Ishikawa (cell line): ENCODE measurements around the gene ESRRG.

Source experiments
- CEBPB ChIP-seq: IDR thresholded peaks from 2 replicates; pipeline ENCODE4 v1.6.1; 2012
- CREB1 ChIP-seq: IDR thresholded peaks from 2 replicates; pipeline ENCODE4 v1.6.1; 2012; ENCODE audit warnings: low read depth
- EGR1 ChIP-seq: IDR thresholded peaks from 2 replicates; pipeline ENCODE4 v1.6.1; 2012
- EP300 ChIP-seq: IDR thresholded peaks from 2 replicates; pipeline ENCODE4 v1.6.1; 2012; ENCODE audit warnings: borderline replicate concordance
- FOXM1 ChIP-seq: IDR thresholded peaks from 2 replicates; pipeline ENCODE4 v1.6.1; 2012; ENCODE audit warnings: low read depth, borderline replicate concordance
- MAX ChIP-seq: IDR thresholded peaks from 2 replicates; pipeline ENCODE4 v1.6.1; 2012
- NFIC ChIP-seq: IDR thresholded peaks from 2 replicates; pipeline ENCODE4 v1.6.1; 2012
- RAD21 ChIP-seq: IDR thresholded peaks from 2 replicates; pipeline ENCODE4 v1.6.1; 2012; ENCODE audit warnings: low read depth
- TAF1 ChIP-seq: IDR thresholded peaks from 2 replicates; pipeline ENCODE4 v1.6.1; 2012; ENCODE audit warnings: low read depth, mild to moderate bottlenecking
- TCF12 ChIP-seq: IDR thresholded peaks from 2 replicates; pipeline ENCODE4 v1.6.1; 2012; ENCODE audit warnings: low read depth
- TEAD4 ChIP-seq: IDR thresholded peaks from 2 replicates; pipeline ENCODE4 v1.6.1; 2012
- USF1 ChIP-seq: IDR thresholded peaks from 2 replicates; pipeline ENCODE4 v1.6.1; 2012
- YY1 ChIP-seq: IDR thresholded peaks from 2 replicates; pipeline ENCODE4 v1.6.1; 2012; ENCODE audit warnings: low read depth
- ZBTB7A ChIP-seq: IDR thresholded peaks from 2 replicates; pipeline ENCODE4 v1.6.1; 2012; ENCODE audit warnings: low read depth
- TF ChIP-seq, protein P1 (sequence below): IDR thresholded peaks from 2 replicates; pipeline ENCODE4 v1.6.1; 2012; ENCODE audit warnings: low read depth, mild to moderate bottlenecking

The ESRRG gene

DNA sequence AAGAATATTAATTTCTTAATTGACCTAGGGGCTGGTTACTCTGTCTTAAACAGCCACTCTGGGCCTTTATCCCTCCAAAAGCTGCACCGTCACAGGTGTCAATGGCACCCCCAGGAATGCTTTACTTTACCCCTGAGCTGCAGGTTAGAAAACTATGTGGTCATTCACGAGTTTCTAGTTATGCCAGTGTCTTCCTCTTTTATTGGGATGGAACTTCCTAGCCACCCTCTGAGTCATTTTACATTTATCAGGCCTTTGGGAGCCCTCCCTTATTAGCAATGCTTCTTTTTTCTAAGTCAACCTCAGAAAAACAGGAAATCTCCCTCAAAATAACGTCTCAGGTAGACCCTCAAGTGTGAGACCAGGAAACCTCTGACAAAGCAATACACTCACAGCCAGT, 240.6 kb downstream of the ESRRG start:
- TF ChIP-seq RAD21 (no peak), TCF12 (no peak)

DNA sequence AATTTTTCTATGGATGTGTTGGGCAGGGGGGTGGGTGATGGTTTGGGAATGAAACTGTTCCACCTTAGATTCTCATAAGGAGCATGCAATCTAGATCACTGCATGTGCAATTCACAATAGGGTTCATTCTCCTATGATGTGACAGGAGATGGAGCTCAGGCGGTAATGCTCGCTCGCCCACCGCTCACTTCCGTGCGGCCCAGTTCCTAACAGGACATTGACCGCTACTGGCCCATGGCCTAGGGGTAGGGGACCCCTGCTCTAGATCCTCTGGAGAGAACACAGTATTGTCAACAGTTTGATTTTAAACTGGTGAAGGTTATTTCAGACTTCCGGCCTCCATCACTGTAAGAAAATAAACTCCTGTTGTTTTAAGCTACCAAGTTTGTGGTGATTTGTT, 245.0 kb downstream of the ESRRG start:
- TF ChIP-seq EP300 (no peak), RAD21 (no peak)

DNA sequence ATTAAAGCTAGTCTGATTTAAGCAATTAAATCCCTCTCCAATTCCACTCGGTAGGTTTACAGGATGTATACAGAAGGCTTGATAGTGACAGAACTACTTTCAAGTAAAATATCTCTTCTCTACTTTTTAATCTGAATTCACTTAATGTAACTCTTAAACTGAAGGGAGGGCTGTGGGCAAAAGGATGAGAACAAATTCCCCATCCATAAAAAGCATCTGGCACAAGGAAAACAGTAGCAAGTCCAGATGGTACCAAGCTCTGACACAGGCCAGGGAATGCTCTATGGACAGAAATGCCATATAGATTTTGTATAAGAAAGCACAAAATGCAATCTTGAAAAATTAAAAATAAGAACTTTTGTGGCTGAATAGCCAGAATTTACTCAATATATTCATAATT, 246.9 kb downstream of the ESRRG start:
- TF ChIP-seq MAX (no peak), NFIC (no peak), EP300 (no peak), TCF12 (no peak), USF1 (no peak), TEAD4 (no peak), ZBTB7A (no peak), TAF1 (no peak), FOXM1 (no peak)
- TF ChIP-seq, protein P1, sequence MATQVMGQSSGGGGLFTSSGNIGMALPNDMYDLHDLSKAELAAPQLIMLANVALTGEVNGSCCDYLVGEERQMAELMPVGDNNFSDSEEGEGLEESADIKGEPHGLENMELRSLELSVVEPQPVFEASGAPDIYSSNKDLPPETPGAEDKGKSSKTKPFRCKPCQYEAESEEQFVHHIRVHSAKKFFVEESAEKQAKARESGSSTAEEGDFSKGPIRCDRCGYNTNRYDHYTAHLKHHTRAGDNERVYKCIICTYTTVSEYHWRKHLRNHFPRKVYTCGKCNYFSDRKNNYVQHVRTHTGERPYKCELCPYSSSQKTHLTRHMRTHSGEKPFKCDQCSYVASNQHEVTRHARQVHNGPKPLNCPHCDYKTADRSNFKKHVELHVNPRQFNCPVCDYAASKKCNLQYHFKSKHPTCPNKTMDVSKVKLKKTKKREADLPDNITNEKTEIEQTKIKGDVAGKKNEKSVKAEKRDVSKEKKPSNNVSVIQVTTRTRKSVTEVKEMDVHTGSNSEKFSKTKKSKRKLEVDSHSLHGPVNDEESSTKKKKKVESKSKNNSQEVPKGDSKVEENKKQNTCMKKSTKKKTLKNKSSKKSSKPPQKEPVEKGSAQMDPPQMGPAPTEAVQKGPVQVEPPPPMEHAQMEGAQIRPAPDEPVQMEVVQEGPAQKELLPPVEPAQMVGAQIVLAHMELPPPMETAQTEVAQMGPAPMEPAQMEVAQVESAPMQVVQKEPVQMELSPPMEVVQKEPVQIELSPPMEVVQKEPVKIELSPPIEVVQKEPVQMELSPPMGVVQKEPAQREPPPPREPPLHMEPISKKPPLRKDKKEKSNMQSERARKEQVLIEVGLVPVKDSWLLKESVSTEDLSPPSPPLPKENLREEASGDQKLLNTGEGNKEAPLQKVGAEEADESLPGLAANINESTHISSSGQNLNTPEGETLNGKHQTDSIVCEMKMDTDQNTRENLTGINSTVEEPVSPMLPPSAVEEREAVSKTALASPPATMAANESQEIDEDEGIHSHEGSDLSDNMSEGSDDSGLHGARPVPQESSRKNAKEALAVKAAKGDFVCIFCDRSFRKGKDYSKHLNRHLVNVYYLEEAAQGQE = no peak

DNA sequence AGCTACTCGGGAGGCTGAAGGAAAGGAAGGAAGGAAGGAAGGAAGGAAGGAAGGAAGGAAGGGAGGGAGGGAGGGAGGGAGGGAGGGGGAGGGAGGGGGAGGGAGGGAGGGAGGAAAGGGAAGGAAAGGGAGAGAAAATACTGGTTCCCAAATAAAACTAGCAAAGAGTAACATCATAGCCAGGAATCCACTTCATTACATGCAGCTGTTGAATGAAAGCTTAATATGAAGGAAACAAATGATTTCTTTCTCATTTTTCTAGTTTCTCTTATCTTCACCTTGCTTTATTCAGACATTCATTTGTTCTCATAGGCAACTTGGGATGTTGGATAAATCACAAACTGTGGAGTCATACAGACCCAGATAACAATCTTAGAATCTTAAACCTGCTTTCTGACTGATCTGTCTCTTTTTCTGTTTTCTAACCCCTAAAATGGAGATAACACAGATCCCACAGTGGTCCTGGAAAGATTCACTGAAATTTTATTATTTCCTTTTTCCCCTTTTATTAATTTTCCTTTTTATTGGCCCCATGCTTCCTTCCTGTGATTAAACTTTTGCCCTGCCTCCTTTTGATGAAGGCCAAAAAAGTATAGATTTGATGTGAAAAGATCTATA, 247.5 kb downstream of the ESRRG start:
- TF ChIP-seq NFIC = no peak
- TF ChIP-seq CREB1 = no peak
- TF ChIP-seq FOXM1 = no peak
- no peak for TF ChIP-seq USF1
- TF ChIP-seq RAD21 = no peak
- TF ChIP-seq CEBPB = no peak
- no peak for TF ChIP-seq YY1
- TF ChIP-seq MAX = no peak
- TF ChIP-seq TEAD4 = no peak
- TF ChIP-seq TCF12 = no peak
- TF ChIP-seq EGR1 = no peak
- no peak for TF ChIP-seq ZBTB7A

DNA sequence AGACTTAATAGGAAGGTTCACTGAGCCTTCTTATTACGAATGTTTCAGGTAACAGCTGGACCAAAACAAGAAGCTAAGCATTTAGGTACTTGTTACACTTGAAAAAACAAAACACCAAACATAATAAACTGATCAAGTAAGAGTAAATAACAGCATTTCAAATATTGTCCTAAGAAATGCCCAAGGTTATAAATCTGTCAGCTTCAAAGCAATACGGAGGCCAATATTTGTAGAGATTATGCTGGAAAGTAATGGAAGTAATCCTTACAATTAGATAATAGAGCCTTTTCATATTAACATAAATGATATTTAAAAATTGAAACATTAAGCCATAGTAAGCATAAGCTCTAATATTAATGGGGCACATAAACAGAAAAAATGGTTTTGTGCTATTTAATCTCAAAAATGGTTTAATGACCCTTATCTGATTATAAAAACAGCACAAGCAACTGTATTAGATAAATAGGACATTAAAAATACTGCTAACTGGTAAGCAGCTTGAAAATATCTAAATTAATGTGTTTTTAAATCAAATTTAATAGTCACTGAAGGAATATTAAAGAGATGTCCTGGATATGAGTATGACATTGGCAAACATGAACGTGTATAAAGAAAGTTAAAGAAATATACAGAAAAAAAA, 256.9 kb downstream of the ESRRG start:
- TF ChIP-seq TEAD4 (no peak), CEBPB (no peak), ZBTB7A (no peak), NFIC (no peak), RAD21 (no peak), EP300 (no peak), TAF1 (no peak), FOXM1 (no peak), MAX (no peak), USF1 (no peak), CREB1 (no peak), EGR1 (no peak), YY1 (no peak)
- TF ChIP-seq, protein P1 = no peak

DNA sequence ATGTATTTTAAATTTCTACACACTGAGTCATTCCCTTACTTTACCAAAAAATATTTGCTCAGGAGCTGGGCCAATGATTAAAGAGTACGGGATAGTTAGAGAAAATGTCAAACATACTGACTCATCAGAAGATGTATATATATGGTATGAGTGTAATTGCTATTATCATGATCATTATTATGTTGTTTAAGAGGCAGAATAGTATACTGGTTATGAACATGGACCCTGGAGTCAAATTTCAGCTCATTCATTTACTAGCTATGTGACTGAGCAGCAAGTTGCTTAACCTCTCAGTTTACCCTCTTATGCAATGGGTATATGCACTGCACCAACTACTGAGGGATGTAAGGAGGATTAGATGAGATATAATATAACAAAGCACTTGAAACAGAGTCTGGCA, 258.7 kb downstream of the ESRRG start:
- TF ChIP-seq NFIC = no peak
- TF ChIP-seq ZBTB7A = no peak
- TF ChIP-seq EP300 = no peak
- no peak for TF ChIP-seq TAF1
- TF ChIP-seq RAD21 = no peak
- no peak for TF ChIP-seq TCF12
- no peak for TF ChIP-seq USF1
- no peak for TF ChIP-seq EGR1
